COLO829 (cell line): Measurements from ENCODE around the gene ATF5.
"Not testable (repeated sequence)": the region's sequence is repeated elsewhere in the genome, so short reads cannot be mapped to it uniquely, and the experiment has no call there.

Source experiments
- DNase-seq: peaks from one replicate; pipeline ENCODE4 v3.0.0; 2012; ENCODE audit warnings: low spot score

Gene ATF5

GRCh38 chr19:49923055-49924003, 5.7 kb upstream of the ATF5 start:
- DNase-seq: no peak

- no peak for DNase-seq
Measured at GRCh38 chr19:49924004-49924880, 4.8 kb upstream of the ATF5 start.

GRCh38 chr19:49924881-49925210, 4.2 kb upstream of the ATF5 start:
- DNase-seq: not testable (repeated sequence)

- DNase-seq: no peak
Measured at GRCh38 chr19:49925486-49925885, 3.5 kb upstream of the ATF5 start.

GRCh38 chr19:49926515-49926914, 2.5 kb upstream of the ATF5 start:
- no peak for DNase-seq

- no peak for DNase-seq
Measured at GRCh38 chr19:49927526-49928264, 1.3 kb upstream of the ATF5 start.

GRCh38 chr19:49929611-49930482, 842 bp downstream of the ATF5 start:
- DNase-seq: peak; percentile 100

GRCh38 chr19:49930483-49931011, 1.5 kb downstream of the ATF5 start:
- DNase-seq: no peak

GRCh38 chr19:49931293-49932040, 2.5 kb downstream of the ATF5 start:
- DNase-seq: no peak

- DNase-seq: no peak
Measured at GRCh38 chr19:49932041-49932451, 3.0 kb downstream of the ATF5 start.

- DNase-seq: no peak
Measured at GRCh38 chr19:49932731-49933131, 3.7 kb downstream of the ATF5 start.

- no peak for DNase-seq
Measured at GRCh38 chr19:49933643-49934042, 4.6 kb downstream of the ATF5 start.

GRCh38 chr19:49936549-49936948, 7.5 kb downstream of the ATF5 start:
- DNase-seq: no peak

- peak; percentile 55 for DNase-seq
Measured at GRCh38 chr19:49937750-49938381, 8.9 kb downstream of the ATF5 start.

- DNase-seq: no peak
Measured at GRCh38 chr19:49938662-49939061, 9.7 kb downstream of the ATF5 start.

- no peak for DNase-seq
Measured at GRCh38 chr19:49939721-49940481, 10.9 kb downstream of the ATF5 start.

GRCh38 chr19:49940482-49940791, 11.4 kb downstream of the ATF5 start:
- DNase-seq: no peak

- DNase-seq: not testable (repeated sequence)
Measured at GRCh38 chr19:49944567-49944966, 15.6 kb downstream of the ATF5 start.

GRCh38 chr19:49946415-49946814, 17.4 kb downstream of the ATF5 start:
- no peak for DNase-seq
